Measurements from ENCODE around the gene SNRNP48.
A peak's percentile ranks its signal among the peaks of the same experiment; 100 is the strongest.

Gene SNRNP48

GRCh38 chr6:7589949-7590917, at the start of gene SNRNP48:
Gene SNRNP48 (plus strand): TSS chr6:7590198. CDS start chr6:7590258, 60 bp downstream.
- DNase-seq = peak; percentile 95

DNA sequence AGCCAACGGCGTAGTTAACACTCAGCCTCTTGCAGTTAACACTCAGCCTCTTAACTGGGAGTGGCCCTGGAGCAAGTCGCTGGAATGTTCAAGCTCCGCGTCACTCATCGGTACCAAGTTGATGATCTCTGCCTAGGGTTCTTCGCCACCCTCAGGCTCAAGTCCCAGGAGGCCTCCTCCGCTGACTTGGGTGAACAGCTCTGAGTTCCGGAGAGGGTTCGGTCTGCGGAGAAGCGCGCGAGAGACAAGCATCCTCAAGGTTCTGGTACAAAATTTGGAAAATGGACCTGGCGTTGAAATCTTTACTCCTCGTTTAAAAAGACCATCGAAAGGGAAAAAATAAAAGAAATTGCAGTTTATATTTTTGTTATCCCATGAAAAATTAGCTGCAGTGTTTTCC, 49.4 kb upstream of the SNRNP48 start:
- no peak for DNase-seq

GRCh38 chr6:7541175-7542064, 48.6 kb upstream of the SNRNP48 start, which contains the start of gene DSP:
Gene DSP (plus strand): TSS chr6:7541671. CDS start chr6:7541916, 245 bp downstream.
- peak; percentile 96 for DNase-seq

DNA sequence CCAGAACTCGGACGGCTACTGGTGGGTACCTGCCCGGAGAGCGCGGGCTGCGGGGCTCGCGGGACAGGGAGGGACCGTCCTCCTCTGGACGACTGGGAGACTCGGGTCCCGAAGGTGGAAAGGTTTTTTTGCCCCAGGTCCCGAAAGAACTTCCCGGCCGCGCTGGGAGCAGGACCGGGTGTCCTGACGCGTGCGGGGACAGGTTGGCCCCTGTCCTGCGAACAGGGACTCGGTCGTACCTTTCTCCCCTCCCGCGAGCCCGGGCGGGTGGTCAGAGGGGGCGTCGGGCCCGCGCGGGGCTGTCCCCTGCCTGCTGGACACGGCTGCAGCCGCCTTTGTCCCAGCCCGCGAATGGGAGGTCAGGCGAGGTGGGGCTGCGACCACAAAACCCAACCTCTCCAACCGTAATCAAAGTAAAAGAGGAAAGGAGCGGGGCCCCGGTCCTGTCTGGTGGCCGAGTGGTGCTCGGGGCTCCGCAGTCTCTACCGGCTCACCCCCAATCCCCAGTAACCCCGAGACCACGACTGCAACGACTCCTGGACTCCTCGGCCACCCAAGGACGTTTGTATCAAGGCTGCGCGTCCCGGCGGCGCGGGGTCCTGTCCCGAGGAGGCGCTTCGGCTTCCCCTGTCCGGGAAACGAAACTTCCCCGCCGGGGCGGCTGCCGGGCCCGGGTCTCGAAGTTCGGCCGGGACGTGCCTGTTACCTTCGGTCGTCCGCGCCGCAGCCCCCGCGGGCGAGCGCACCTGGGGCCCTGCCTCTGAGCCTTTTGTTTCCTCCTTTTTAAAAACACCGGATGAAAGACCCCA, 47.7 kb upstream of the SNRNP48 start:
- DNase-seq = peak; percentile 33

DNA sequence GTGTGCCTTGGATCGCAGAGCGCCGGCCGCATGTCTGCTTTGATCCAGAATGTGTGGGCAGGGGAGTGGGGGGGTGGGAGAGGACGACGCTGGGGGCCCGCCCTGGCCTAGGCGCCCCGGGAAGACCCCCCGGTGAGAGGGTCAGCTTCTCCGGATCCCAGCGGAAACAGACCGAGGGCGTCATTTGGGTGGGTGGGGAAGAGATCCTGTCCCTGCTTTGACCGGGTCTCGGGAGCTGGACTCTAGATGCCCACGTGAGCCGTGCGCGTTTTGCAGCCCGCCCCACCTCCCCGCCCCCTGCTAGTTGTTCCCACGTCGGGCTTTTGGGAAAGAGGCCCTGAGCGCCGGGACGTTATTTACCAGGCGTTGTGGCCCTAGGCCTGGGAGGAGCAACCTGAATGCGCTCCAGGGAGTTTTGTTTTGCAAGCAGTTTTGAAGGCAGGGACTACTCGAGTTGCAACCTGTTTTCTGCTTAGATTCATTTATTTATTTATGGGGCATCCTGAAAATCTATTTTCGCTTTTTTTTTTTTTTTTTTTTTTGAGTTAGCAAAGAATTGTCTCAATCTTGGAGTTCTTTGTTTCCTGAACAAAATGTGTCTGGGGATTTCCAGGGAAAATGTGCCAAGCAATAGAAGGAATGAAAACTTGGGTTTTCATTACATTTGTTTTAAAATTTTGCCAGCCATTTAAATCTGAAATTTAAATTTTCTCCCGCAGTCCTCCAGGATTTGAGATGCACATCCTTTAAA, 46.9 kb upstream of the SNRNP48 start:
- peak; percentile 57 for DNase-seq

DNA sequence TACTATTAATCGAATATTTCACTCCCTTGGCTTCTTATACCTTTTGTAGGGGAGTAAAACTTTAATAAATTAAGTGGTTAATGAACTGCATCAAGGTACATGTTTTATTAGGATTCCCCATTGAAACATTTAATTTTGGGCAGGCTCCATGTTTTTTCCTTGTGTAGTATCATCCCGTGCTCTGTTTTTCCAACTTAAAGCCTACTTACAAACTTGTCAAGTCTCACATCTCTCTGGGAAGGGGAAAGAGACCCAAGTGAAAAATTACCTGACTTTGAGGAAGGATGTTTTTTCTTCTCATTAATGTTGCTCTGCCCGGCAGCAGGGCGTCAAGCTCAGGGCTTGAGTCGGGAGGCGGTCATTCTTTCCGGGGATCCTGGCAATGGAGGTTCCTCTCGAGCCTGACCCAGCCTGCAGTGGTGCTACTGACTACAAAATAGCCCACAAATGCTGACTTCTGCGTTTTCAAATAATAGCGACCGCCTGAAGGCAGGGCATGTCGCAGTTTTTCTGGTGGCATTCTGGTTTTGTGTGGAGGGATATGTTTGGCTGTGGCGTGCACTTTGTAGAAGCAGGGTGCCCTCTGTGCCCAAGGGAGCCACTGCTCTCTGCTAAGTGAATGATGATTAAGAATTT, 46.1 kb upstream of the SNRNP48 start:
- no peak for DNase-seq

- no peak for DNase-seq
Observed at GRCh38 chr6:7544597-7544996, 45.4 kb upstream of the SNRNP48 start.

DNA sequence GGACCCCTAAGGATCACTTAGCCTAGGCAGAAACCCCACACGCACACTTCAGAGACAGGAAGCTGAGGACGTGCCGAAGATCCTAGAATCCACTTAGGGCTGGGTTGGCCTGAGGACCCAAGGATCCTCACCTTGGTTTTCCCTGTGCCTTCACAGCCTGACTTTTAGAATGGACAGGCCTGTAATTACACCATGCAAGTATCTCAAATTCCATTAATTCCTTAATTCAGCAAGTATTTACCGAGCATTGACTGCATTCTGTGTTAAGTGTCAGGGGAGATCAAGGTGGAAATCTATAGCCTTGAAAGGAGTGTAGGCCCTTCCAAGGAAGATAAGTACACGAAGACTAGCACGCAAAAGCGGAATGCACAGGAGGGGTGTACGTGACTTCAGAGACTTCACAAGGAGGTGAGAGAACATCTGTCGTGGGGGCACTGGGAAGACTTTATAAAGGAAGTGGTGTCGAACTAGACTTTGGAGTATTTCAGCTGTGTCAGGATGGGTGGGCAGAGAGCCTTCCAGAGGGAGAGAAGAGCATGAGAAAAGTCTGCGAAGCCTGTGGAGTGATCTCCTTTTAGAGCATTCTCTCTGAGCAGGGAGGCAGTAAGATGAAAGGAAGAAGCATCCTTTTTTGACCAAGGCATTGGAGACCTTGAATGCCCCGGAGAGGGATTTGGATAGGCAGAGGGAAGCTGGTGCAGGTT, 44.5 kb upstream of the SNRNP48 start:
- no peak for DNase-seq

- no peak for DNase-seq
Observed at GRCh38 chr6:7546020-7546369, 44.0 kb upstream of the SNRNP48 start.

DNA sequence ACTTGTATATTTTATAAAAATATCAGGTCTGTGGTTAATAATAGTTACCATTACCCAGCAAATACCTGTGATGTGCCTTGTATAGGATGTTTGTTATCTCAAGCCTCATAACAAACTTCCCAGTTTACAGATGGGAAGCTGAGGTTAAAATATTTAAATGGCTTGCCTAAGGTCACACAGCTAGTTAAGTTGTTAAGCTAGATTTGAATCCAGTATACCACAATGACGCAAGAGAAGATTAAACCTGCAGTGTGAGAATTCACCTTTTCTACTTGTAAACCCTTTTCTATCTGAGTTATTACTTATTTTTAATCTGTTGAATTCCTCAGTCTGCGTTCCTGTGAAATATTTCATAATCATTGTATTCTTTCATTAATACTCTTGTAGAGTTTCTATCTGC, 43.6 kb upstream of the SNRNP48 start:
- no peak for DNase-seq

- no peak for DNase-seq
Observed at GRCh38 chr6:7546896-7547295, 43.1 kb upstream of the SNRNP48 start.

DNA sequence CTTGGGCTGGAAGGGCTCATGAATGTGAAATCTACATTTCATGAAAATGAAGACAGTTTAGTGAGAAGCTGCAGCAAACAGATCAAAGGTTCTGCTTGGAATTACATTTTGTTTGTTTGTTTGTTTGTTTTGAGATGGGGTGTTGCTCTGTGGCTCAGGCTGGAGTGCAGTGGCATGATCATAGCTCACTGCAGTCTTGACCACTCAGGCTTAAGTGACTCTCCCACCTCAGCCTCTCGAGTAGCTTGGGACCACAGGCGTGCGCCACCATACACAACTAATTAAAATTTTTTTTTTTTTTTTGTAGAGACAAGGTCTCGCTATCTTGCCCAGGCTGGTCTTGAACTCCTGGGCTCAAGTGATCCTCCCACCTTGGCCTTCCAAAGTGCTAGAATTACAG, 42.7 kb upstream of the SNRNP48 start:
- no peak for DNase-seq

DNA sequence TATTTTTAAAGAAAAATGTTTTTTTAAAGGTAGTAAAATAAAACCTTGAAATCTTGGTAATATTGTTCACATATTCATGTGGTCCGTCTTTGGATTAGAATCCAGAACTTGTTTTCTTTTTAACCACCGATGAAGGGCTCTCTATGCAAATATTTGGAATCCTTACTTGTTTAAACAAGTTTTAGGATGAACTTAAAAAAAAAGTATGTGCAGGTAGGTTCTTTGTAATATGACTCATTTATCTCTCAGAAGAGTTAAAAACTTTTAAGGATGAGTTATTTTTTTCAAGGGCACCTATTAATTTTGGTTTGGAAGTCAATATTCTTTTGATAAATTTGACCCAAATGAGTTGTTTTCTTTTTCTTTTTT, 39.6 kb upstream of the SNRNP48 start:
- DNase-seq = no peak

DNA sequence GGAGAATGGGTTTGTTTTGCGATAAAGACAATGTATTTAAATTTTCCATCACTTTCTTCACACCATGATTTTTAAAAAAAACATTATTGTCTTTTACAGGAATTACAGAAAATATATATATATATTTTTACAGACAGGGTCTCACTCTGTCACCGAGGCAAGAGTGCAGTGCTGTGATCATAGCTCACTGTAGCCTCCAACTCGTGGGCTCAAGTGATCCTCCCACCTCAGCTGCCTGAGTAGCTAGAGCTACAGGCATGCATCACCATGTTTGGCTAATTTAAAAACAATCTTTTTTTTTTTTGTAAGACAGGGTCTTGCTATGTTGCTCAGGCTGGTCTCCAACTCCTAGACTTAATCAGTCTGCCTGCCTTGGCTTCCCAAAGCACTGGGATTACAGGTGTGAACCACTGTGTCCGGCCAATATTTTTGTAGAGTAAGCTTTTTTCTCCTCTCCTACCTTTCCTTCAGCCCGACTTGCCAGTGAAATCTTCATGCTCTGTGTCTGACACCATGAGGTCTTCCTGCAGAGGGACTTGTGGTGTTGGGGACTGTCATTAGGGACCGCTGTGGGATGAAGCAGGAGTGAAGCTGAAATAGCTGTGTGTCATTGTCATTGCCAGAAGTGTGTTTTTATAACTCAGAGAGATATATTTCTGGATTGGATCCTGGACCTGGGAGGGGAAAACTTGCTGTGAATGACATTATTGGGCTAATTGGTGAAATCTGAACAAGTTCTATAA, 35.3 kb upstream of the SNRNP48 start:
- no peak for DNase-seq

GRCh38 chr6:7555671-7556070, 34.3 kb upstream of the SNRNP48 start:
- DNase-seq = no peak

GRCh38 chr6:7556394-7557106, 33.4 kb upstream of the SNRNP48 start:
- DNase-seq = no peak

- no peak for DNase-seq
Observed at GRCh38 chr6:7557652-7558051, 32.3 kb upstream of the SNRNP48 start.

GRCh38 chr6:7558781-7559180, 31.2 kb upstream of the SNRNP48 start:
- DNase-seq = no peak

DNA sequence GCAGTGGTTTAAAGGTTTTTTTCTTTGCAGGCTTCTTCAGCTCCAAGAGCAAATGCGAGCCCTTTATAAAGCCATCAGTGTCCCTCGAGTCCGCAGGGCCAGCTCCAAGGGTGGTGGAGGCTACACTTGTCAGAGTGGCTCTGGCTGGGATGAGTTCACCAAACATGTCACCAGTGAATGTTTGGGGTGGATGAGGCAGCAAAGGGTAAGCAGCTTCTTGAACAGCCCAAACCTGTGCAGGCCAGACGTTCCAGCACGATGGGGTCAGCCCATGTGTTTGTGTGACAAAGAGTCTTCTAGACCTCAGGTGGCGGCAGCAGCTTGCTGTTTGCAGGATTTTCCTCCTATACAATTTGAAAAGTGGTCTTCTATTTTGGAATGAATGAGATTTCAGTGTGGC, 30.8 kb upstream of the SNRNP48 start:
- no peak for DNase-seq
